PC-9 (cell line): Measurements from ENCODE around the gene UBN1.

Experiments
- CTCF ChIP-seq: fragments of 200-600 bp; sonication (generic); conservative IDR thresholded peaks from 2 replicates; pipeline ENCODE4 v1.6.1; 2017; ENCODE audit warnings: mixed run types, antibody characterized with exemption, mild to moderate bottlenecking, moderate library complexity
- EZH2 ChIP-seq: fragments of 200-600 bp; sonication (generic); IDR thresholded peaks from 2 replicates; pipeline ENCODE4 v1.8.0; 2017; ENCODE audit warnings: antibody characterized with exemption, low read depth

GRCh38 chr16:4859900-4860255 is 12.6 kb downstream of the UBN1 start:
- no peak for TF ChIP-seq CTCF
- TF ChIP-seq EZH2: no peak
